Measurements from ENCODE around the gene FZD7.
A peak's percentile ranks its signal among the peaks of the same experiment; 100 is the strongest.

The FZD7 gene

DNA sequence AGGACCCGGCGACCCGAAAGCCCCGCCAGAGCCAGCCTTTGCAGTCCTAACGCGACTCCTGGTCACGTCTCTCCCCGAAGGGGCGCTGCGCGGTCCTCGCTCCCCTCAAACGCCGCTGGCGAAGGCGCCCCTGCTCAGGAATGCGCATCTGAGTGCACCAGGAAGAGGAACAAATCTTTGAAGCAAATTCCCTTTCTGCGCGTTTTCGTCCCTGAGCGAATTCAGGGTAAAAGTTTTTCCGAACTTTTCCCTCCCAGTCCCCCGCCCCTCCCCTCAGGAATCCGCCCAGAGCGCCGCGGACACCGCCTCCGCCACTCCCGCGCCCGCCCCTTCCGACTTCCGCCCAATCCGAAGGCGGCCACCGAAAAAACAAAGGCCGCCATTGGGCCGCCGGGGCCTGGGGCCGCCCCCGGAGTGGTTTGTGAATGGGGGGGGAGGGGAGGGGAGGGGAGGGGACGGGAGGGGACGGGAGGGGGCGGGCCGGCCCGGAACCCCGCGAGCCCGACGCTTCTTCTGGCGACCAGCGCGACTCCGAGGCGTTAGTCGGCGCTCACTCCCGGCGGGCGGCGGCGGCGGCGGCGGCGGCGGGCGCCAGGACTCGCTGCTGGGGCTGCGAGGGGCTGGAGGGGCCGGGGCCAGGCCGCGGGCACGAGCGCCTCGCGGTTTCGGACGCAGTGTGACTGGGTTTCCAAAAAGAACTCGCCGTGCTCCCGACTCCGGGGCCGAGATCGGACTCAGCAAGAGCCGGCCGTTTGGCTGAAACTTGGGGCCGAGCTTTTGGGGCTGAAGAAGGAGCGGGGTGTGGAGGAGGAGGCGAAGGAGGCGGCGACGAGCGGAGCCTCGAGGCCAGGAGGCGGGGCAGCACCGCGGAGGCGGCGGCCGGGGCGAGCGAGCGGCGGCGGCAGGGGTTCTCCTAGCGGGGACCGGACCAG lies at the start of gene FZD7:
Gene FZD7 (plus strand): TSS at position 539 of the 932 bp plus-strand sequence. CDS start 793 bp downstream, outside the sequence.
- peak; percentile 93 for DNase-seq (ENCODE audit: low spot score)

DNA sequence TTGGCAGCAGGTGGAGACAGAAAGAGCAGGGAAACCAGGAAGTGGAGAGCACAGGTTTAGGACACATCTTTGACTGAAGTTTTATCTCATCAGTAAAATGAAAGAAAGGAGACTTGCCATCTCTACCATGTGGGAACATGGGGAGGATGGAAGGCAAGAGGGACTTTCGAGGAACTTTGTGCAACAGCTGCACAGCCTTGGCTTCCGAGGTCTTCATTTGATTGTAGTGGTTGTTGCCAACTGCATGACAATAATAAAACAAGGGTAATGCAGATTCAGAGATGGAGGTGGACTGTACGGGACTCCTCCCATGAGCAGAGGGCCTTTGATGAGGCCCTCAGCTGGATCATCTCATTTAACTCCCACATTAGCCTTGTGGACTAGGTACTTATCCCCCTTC lies 49.3 kb upstream of the FZD7 start:
- no peak for DNase-seq (ENCODE audit: low spot score)

DNA sequence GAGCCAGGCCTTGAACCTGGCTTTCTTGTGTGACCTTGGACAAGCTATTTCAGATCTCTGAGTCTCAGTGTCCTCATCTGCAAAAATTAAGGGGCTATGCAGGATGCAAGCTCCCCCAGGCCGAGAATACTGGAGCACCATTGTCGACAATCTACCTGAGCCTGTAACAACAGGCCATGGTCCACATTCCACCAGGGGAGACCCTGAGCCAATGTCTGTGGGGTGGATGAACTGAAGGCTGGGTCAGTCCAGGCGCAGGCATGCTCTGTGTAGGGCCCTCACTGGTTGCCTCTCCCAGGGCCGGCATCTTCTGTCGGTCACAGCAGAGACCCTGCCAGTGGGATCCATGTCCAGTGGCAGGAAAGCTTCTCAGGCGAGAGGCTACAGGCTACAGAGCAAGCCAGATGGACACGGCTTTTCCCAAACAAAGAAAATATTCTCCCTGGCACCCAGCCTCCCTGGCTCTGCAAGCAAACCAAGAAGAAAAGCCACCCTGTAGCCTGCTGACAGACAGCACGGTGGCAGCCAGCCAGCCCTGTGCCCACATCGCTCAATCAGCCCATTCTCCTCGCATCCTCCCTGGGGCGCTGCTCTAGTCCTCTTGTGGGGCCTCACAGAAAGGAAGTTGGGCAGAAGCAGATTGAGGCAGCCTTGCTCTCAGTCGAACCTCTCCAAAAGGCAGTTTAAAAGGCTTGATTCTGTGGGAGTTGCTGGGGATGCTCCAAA lies 48.7 kb upstream of the FZD7 start:
- no peak for DNase-seq (ENCODE audit: low spot score)

DNA sequence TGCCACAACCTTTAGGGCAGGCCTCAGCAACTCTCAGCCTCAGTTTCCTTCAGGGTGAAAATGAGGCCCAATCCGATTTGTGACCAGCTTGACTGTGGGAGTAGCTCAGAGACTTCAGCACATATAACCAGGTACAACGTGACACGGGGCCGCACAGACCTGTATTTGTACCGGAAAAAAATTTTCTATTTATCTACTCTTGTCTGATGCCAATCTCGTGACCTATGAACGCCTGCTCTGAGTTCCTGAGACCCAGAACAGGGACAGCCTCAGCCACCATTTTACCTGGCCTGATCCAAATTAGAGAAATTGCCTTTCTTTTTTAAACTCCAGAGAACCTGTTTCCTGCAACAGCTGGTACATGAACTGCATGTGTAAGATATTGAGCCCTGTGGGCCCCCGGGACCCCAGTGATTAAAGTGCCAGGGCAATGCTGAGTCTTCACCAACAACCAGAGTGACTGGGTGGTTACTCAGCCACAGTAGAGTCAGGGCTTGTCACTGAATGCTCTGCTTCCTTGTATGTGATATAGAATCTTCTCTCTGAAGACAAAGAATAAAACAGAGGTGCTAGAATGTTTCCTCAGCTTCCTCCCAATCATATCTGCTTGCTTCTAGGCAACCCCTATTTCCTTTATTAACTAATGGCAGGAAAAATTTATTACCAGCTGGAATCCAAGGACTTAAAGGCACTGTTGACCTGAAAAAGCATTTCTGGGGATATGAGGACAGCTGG lies 47.8 kb upstream of the FZD7 start:
- DNase-seq (ENCODE audit: low spot score), result peak; percentile 16

DNA sequence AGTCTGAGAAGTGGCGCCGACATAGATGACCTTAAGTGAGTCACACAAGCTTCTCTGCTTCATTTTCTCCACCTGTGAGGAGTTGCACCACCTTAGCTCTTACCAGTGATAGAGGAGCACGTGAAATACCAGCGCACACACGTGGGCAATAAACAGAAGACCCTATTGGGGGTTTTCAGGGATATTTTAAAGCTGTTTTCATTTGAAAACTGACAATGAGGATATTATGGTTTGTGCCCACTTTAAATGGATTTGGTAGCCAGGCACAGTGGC lies 47.3 kb upstream of the FZD7 start:
- DNase-seq (ENCODE audit: low spot score), result no peak

DNA sequence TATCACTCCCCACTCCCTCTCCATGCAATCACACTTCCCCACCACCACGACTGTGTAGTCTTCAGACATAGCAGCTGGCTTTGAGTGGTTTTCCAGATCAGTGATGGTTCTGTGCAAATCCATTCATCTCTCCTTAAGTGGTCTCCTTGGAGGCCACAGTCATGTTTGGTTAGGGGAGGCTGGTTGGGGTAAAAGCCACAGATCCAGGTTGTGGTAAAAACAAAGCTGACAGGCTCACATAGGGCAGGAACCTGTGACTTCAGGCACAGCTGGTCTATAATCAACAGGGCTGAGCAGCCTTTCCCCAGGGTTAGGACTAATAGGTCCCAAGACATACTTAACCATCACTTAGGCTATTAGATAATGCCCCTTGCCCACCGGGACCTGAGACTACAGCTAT lies 46.2 kb upstream of the FZD7 start:
- no peak for DNase-seq (ENCODE audit: low spot score)

DNA sequence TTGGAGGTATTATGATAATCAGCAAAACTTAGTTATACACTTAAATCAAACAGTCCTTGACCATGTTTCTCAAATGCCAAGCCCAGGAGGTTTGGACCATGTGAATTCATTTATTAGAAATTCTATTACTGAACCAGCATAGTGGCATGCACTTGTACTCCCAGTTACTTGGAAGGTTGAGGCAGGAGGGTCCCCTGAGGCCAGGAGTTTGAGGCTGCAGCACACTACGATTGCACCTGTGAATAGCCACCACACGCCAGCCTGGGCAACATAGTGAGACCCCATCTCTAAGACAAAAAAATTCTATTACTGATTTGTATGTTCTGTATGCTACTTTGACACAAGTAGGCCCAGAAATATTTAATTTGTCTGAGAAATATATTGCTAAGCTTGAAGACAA lies 43.6 kb upstream of the FZD7 start:
- DNase-seq (ENCODE audit: low spot score), result no peak

DNA sequence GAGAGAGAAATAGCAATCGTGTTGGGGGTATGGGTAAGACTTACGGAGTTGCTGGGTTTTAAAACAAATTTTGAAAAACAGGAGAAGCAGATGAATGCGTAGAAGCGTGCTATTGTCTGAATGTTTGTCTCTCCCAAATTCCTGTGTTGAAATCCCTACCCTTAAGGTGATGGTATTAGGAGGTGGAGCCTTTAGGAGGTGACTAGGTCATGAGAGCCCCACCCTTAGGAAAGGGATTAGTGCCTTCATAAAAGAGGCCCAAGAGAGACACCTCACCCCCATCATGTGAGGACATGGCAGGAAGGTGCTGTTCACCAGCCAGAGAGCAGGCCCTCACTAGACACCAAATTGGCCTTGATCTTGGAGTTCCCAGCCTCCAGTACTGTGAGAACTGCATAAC lies 40.7 kb upstream of the FZD7 start:
- DNase-seq (ENCODE audit: low spot score), result no peak

DNA sequence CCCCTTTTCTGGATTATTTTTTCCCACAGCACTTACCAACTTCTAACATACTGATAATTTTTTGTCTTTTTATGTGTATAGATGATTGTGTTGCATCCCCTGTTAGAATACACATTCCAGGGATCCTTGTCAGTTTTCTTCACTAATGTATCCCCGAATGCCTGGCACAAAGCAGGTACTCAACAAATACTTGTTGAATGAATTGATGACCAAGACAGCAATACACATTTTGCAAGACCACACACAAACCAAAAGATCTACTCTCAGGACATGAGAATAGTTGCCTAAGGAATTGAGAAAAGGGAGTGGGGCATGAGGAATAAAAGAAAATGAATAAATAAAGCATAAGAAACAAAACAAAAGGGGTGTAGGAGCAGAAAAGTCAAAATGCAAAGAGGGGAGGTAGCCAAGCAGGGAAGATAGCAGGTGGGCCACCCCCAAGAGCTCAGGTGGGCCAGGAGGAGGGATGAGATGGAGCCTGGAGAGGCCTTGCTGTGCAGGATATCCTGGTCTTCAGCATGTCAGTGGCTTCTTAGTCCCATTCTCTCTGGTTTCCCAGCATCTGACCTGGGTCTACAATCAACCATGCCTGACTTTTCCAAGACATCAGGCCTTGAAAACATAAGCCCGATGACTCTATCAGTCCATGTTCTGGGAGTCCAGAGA lies 38.5 kb upstream of the FZD7 start:
- DNase-seq (ENCODE audit: low spot score), result no peak

DNA sequence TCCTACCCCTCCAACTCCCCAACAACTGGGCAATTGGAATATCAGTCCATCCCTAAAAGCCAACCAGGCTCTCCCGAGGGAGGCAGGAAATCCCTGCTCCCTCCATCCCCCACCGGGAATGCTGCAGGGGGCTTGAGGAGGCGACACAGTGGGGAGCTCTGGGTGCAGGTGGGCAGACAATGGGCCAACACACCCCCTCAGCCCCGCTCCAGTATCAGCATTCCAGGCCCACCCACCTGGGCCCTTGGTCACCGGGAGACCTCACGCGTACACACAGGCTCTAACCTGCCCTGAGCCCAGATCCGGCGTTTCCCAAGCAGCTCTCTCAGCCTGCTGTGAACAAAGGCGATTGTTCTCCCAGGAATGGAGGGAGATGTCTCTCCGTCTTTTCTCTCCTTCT lies 37.6 kb upstream of the FZD7 start:
- DNase-seq (ENCODE audit: low spot score), result no peak

DNA sequence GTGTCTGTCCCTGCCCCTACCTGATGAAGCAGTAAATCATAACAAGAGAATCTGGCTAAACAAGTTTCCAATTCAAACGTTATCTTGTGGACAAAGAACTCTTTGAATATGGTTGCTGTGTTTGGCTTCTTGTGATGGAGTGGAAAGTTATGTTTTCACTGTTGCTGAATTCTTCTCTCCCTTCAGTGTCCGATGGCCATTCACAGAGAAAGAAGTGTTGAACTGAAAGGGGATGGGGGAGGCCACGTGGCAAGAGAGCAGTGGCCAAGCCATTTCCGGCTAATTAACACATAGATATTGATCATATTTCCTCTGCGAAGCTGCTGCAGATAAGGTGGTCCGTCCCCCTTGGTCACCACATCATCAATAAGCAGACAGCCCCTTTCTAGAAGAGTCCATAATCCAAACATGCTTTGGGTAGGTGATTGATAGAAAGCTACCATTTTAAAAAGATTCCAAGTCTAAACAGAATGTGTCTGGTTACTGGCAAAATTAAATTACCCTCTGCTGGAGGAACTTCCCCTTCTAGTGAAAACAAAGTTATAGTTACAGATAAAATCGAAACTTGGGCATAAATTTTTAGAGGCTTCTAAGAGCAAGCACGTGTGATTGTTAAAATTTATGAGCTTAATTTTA lies 36.9 kb upstream of the FZD7 start:
- DNase-seq (ENCODE audit: low spot score), result no peak

DNA sequence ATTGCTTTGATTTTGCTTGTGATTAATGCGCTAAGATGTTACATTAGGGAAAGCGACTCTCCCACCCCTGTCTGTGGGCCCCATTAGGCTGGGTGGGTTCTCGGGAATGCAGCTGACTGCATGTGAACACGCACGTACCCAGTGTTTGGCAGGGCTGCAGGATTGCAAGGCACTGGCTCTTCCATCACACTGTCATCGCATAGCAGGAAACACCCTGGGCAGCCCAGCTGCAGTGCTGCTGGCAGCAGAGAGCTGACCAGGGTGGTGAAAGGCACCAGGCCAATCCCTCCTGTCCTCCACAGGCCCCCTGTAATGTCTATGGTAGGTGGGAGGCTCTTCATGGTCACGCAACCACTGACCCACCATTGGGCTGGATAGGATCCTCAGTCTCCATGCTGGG lies 34.4 kb upstream of the FZD7 start:
- DNase-seq (ENCODE audit: low spot score), result no peak

DNA sequence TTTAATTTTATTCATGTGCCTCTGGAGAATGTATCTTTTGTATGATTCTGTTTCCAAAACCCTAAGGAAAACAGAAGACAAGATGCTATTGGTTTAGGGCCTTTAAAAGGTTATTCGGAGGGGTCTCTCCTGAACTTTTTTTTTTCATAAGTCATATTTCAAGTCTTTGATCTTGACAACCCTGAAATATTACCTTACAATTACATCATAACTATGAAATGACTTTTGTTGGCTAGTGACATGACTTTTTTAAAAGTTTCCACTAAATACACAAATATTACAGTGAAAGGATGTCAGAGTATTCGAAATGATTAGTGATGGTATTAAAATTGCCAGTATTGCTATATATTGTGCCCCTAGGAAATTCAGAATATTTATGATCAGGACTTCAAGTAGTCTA lies 31.8 kb upstream of the FZD7 start:
- no peak for DNase-seq (ENCODE audit: low spot score)

DNA sequence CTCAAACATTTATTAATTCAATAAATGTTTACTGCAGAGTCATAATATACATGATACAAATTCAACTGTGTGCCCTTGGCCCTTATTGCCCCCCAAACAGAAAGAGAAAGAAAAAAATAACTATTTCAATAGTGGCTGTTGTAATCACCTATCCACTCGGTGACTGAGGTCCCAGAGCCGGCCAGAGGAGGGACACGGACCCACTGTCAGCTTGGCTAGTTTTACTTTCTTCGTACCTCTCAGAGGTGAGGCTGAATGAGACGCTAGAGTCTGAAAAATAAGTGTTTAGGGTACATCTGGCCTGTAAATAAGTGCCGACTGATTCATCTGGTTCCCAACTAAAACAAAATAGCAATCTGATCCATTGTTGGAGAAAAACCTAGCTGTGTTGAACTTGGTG lies 31.3 kb upstream of the FZD7 start:
- no peak for DNase-seq (ENCODE audit: low spot score)

DNA sequence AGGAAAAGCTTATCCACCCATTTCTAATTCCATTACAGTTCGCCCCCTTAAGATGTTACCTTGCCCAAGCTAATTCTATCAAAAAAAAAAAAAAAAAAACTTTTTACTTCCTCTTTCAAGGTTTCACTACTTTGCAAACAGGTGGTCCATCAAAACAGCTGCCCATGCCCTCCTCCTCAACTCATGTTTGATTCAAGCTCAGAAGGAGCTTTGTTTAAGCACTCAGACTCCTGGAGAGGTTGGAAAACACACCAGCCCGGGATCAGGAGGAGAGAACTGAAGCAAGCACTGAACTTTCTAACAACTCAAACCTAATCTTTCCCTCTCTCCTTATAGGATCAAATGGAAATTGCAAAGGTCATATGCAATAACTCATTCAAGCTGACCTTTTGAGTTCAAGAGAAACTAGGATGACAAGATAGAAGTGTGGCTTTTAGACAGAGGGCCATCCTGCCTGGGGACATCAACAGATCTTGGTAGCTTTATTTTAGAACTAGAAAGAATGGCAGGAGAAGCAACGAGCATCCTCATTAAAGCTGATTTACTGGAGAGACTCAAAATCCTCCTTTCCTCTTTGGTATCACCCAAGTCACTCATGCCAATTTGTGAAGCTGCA lies 28.3 kb upstream of the FZD7 start:
- DNase-seq (ENCODE audit: low spot score), result no peak

DNA sequence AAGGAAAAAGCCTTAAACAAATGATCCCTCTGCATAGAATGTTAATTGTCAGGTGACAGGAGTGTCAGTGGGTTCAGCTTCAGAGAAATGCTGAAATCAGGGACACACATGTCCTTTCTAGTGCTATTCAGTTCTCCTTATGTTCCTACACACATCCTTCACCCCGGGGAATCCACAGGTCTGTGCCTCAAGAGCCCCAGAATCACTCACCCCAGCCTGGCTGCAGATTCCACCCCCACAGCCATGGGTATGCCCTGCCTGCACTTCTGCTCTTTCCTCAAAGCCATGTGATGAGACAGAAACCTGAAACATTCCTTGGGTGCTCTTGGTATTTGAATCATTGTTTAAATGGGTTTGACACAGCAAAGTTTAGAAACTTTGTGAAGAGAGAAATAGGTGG lies 27.4 kb upstream of the FZD7 start:
- DNase-seq (ENCODE audit: low spot score), result no peak

DNA sequence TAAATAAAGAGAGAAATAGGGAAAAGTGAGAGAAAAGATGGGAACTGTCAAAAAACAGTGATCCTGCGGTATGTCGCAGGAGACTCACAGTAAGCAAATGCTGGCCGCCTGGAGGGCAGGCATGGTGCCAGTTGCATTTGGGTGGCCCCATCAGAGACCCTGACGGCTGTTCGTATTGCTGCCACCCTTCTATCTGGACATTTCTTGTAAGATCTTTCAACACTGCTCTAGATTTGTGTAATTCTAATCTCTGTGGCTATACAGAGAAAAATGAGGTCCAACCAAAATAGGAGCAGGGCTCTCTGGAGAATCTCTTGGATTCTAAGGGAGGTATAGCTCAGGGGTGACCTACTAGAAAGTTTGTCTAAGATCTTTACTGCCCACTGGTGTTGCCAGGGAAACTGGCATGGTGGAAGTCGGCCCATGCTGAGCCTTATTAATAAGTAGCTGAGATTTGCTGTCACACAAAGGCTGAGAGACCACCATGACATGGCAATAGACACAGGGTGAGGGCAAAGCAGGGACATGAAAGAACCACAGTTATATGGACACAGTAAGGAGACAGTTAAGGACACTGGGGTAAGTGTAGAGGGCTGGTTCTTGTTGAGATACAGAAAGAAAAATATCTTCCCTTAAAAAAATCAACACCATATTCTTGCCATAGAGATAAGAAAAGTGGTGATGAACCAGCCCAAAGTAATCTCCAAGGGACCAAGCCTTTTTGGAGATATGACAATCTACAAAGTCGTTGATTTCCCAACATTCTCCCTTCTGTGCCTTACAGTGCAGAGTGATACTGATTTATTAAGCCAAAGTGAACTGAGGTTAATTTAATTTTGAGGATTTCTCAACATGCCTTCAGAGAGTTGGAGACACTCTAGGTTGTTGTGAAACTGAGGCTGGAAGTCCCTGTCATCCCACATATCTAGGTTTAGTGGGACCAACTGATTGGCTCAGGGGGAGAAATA lies 26.4 kb upstream of the FZD7 start:
- no peak for DNase-seq (ENCODE audit: low spot score)

DNA sequence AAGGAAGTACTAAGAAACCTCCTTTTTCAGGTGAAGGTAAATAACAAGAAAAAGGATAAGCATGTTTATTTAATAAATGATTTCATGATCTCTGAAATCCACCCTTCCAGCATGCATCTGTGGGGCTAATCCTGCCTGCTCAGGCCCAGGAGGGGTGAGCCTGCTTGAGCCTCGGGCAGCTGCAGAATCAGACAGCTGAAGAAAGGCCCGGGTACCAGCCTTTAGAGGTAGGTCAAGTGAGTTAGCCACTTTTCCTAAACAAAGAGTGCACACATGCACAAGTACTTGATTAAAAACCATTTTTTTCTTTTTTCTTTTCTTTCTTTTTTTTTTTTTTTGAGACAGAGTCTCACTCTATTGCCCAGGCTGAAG lies 25.7 kb upstream of the FZD7 start:
- no peak for DNase-seq (ENCODE audit: low spot score)

DNA sequence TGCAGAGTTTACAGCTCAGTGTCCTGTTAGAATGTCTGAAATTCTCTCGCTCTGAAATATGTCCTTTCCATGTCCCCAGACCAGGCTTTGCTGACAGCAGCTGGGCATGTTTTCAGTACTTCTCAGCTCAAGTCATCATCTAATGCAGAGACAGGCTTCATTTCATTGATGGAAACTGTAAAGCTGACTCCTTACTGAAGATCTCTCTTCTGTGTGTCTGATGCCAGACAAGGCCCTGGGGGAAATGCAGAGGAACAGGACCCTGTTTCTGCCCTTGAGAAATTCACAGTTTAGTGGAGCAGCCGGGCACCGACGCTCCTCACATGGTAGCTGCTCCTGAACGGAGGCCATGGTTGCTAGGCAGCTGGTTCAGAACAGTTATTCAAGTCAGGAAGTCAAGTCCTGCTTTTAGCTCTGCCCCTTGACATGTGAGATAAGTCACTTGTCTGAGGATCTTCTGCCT lies 24.6 kb upstream of the FZD7 start:
- DNase-seq (ENCODE audit: low spot score), result no peak

DNA sequence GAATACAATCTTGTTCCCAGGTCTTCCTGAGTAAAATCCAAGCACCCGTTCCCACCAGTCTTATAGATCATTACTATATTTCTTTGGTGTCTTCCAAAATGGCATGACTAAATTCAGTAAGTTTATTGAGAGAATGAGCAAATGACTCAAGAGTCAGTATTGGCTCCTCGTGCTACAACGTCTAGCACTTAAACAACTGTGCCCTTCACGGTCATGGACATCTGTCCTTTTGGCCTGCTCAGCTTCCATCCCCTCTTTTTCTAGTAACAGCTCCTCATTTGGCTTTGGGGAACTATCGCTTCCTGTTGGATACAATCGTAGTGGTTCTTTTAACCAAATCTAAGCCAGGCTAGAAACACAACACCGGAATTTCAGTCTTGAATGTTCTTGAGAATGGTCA lies 24.1 kb upstream of the FZD7 start:
- no peak for DNase-seq (ENCODE audit: low spot score)

Data from kidney tubule cell (primary cell).